Nephron (organoid): ENCODE measurements around the gene UBE2J2.

Experiments used
- H3K27ac Mint-ChIP-seq, 3 experiments: 2 replicates each; pipeline ENCODE4 v1.8.0; 2020; ENCODE audit warnings: mixed read lengths in 3 of 3, mild to moderate bottlenecking in 2 of 3, moderate library complexity in 1 of 3
- H3K27me3 Mint-ChIP-seq: 2 replicates; pipeline ENCODE4 v1.8.0; 2021; ENCODE audit warnings: low read depth, mild to moderate bottlenecking, moderate library complexity, mixed read lengths
- H3K36me3 Mint-ChIP-seq: 2 replicates; pipeline ENCODE4 v1.8.0; 2020; ENCODE audit warnings: low read depth, mixed read lengths
- H3K4me1 Mint-ChIP-seq: 2 replicates; pipeline ENCODE4 v1.8.0; 2020; ENCODE audit warnings: mixed read lengths
- H3K4me3 Mint-ChIP-seq, 3 experiments: 2 replicates each; pipeline ENCODE4 v1.8.0; 2020; ENCODE audit warnings: mild to moderate bottlenecking in 3 of 3, mixed read lengths in 3 of 3, moderate library complexity in 2 of 3
- H3K9me3 Mint-ChIP-seq: 2 replicates; pipeline ENCODE4 v1.8.0; 2020; ENCODE audit warnings: mixed read lengths
- CTCF ChIP-seq, 3 experiments: fragments of 200-600 bp; sonication (generic); IDR thresholded peaks; one replicate each; pipeline ENCODE4 v1.5.0; 2021; ENCODE audit warnings: antibody characterized with exemption in 3 of 3; ENCODE audit not compliant: unreplicated experiment in 3 of 3

The UBE2J2 gene

GRCh38 chr1:1307261-1307922 lies 33.7 kb upstream of the UBE2J2 start:
- H3K27ac Mint-ChIP-seq: peak overlapping the region; percentile 51 to 81 (median 72)
- no peak for TF ChIP-seq CTCF (IDR thresholded peaks at IDR 0.05; ENCODE audit: unreplicated experiment in 3 of 3)
- no peaks in the 10 kb centered on the region for H3K27me3 Mint-ChIP-seq
- no peaks in the 10 kb centered on the region for H3K9me3 Mint-ChIP-seq
- peak overlapping the region; percentile 89 to 92 (median 90) for H3K4me3 Mint-ChIP-seq
- peaks cover 22% of the 10 kb centered on the region for H3K4me1 Mint-ChIP-seq
- no peaks in the 10 kb centered on the region for H3K36me3 Mint-ChIP-seq

- no peak for TF ChIP-seq CTCF (IDR thresholded peaks at IDR 0.05; ENCODE audit: unreplicated experiment in 3 of 3)
- peaks cover 22% of the 10 kb centered on the region for H3K4me1 Mint-ChIP-seq
- H3K27me3 Mint-ChIP-seq: no peaks in the 10 kb centered on the region
- peak overlapping the region; percentile 89 to 92 (median 90) for H3K4me3 Mint-ChIP-seq
- no peaks in the 10 kb centered on the region for H3K36me3 Mint-ChIP-seq
- no peaks in the 10 kb centered on the region for H3K9me3 Mint-ChIP-seq
- peak overlapping the region; percentile 51 to 81 (median 72) for H3K27ac Mint-ChIP-seq
These were observed 33.1 kb upstream of the UBE2J2 start for GRCh38 chr1:1306661-1307260.

GRCh38 chr1:1306070-1306660 lies 32.5 kb upstream of the UBE2J2 start:
- H3K36me3 Mint-ChIP-seq: no peaks in the 10 kb centered on the region
- H3K4me3 Mint-ChIP-seq: peak overlapping the region; percentile 89 to 92 (median 90)
- no peaks in the 10 kb centered on the region for H3K9me3 Mint-ChIP-seq
- peak overlapping the region; percentile 51 to 81 (median 72) for H3K27ac Mint-ChIP-seq
- no peak for TF ChIP-seq CTCF (IDR thresholded peaks at IDR 0.05; ENCODE audit: unreplicated experiment in 3 of 3)
- H3K27me3 Mint-ChIP-seq: no peaks in the 10 kb centered on the region
- H3K4me1 Mint-ChIP-seq: peaks cover 22% of the 10 kb centered on the region

- Mint-ChIP-seq H3K4me1 (peaks cover 22% of the 10 kb centered on the region), H3K4me3 (peak overlapping the region; percentile 89 to 92 (median 90))
These were observed 31.8 kb upstream of the UBE2J2 start for GRCh38 chr1:1305300-1306069.

More at GRCh38 chr1:1305300-1306069, 31.8 kb upstream of the UBE2J2 start:
- Mint-ChIP-seq H3K27me3 (no peaks in the 10 kb centered on the region), H3K9me3 (no peaks in the 10 kb centered on the region), H3K27ac (peak overlapping the region; percentile 51 to 81 (median 60)), H3K36me3 (no peaks in the 10 kb centered on the region)
- no peak for TF ChIP-seq CTCF (IDR thresholded peaks at IDR 0.05; ENCODE audit: unreplicated experiment in 3 of 3)
